ENCODE measurements around the gene DENND4C. TPM values are rescaled to one million over a fixed set of nuclear protein-coding genes. Genes with fewer than 3 reads are reported as not detected.

DENND4C gene
- total RNA-seq, 1 experiment from 2014 or later = 29.5 TPM

- H4K20me1 ChIP-seq (ENCODE audit: insufficient read depth) = no peaks in the 10 kb centered on the region
- H3F3A ChIP-seq (ENCODE audit: insufficient read depth, low read depth) = peaks cover 19% of the 10 kb centered on the region; the same call in 1 of the 2 replicates
- H3K27me3 ChIP-seq (ENCODE audit: insufficient read depth, low read depth) = no peaks in the 10 kb centered on the region
- ChIA-PET POLR2A (ENCODE audit: unreplicated experiment) (interaction anchor here (0.5 kb wide), 1 partner anchor 68 kb away, joined by 6 read pairs; no protein-coding TSS in a partner anchor), CTCF (no interaction called here)
- no TSS peak for BruUV-seq (replicated peaks)
- intact Hi-C loops (cut with micrococcal nuclease; ENCODE audit: unreplicated experiment) = loop anchor here (2.0 kb wide), 1 partner anchor 45 kb away; no protein-coding TSS in a partner anchor
- peak overlapping the region; percentile 85 for H3K4me3 ChIP-seq
- H3K9me3 ChIP-seq (ENCODE audit: insufficient read depth, low read depth) = no peaks in the 10 kb centered on the region
- H3K36me3 ChIP-seq (ENCODE audit: low read depth) = no peaks in the 10 kb centered on the region
- H3K27ac ChIP-seq = peak overlapping the region; percentile 65
- TF ChIP-seq CTCF (conservative IDR thresholded peaks at IDR 0.05) = no peak
- no peak for TF ChIP-seq EZH2 (IDR thresholded peaks at IDR 0.05; ENCODE audit: low read depth)
- H3K9me2 ChIP-seq (ENCODE audit: insufficient read depth) = no peaks in the 10 kb centered on the region
- peak overlapping the region; percentile 92 for H3K4me2 ChIP-seq
- H3K79me2 ChIP-seq (ENCODE audit: low read depth) = peaks cover 39% of the 10 kb centered on the region
- H2AFZ ChIP-seq = peak overlapping the region; percentile 86
- H3K4me1 ChIP-seq (replicated peaks; ENCODE audit: insufficient read depth) = peaks cover 16% of the 10 kb centered on the region
- DNase-seq = peak; percentile 53 to 62
These were observed 718 bp upstream of the DENND4C start for GRCh38 chr9:19229595-19230354.

GRCh38 chr9:19231126-19231903, 822 bp downstream of the DENND4C start:
- POLR2A ChIA-PET (ENCODE audit: unreplicated experiment) = interaction anchor here (0.6 to 0.9 kb wide), 3 partner anchors 47 to 160 kb away, joined by 3 to 12 read pairs (median 3); no protein-coding TSS in a partner anchor

More at GRCh38 chr9:19231126-19231903, 822 bp downstream of the DENND4C start:
- no peaks in the 10 kb centered on the region for H3K27me3 ChIP-seq (ENCODE audit: insufficient read depth, low read depth)
- H3K4me3 ChIP-seq = peak overlapping the region; percentile 85
- BruUV-seq (replicated peaks) = TSS peak; percentile 43
- peak overlapping the region; percentile 83 for H2AFZ ChIP-seq
- peak overlapping the region; percentile 68 for H3K27ac ChIP-seq
- H3K4me2 ChIP-seq = peak overlapping the region; percentile 97
- H4K20me1 ChIP-seq (ENCODE audit: insufficient read depth) = no peaks in the 10 kb centered on the region
- H3K79me2 ChIP-seq (ENCODE audit: low read depth) = peaks cover 54% of the 10 kb centered on the region
- H3K36me3 ChIP-seq (ENCODE audit: low read depth) = no peaks in the 10 kb centered on the region
- DNase-seq = no peak
- TF ChIP-seq CTCF (conservative IDR thresholded peaks at IDR 0.05) = no peak
- no peak for TF ChIP-seq EZH2 (IDR thresholded peaks at IDR 0.05; ENCODE audit: low read depth)
- CTCF ChIA-PET = interaction anchor here (0.6 kb wide), 1 partner anchor 60 kb away, joined by 5 read pairs; no protein-coding TSS in a partner anchor
- H3K9me3 ChIP-seq (ENCODE audit: insufficient read depth, low read depth) = no peaks in the 10 kb centered on the region
- intact Hi-C loops (cut with micrococcal nuclease; ENCODE audit: unreplicated experiment) = loop anchor here (2.0 kb wide), 1 partner anchor 47 kb away; no protein-coding TSS in a partner anchor
- peaks cover 16% of the 10 kb centered on the region for H3K4me1 ChIP-seq (replicated peaks; ENCODE audit: insufficient read depth)
- H3K9me2 ChIP-seq (ENCODE audit: insufficient read depth) = no peaks in the 10 kb centered on the region
- peaks cover 14% of the 10 kb centered on the region; the same call in 1 of the 2 replicates for H3F3A ChIP-seq (ENCODE audit: insufficient read depth, low read depth)

All from PC-9 (cell line).